GM12878 (cell line): Measurements from ENCODE around the gene TMSB4X. TPM values are rescaled to one million over a fixed set of nuclear protein-coding genes. Genes with fewer than 3 reads are reported as not detected.

Experiments used
- BACH1 ChIP-seq: fragments of 450-650 bp; IDR thresholded peaks from 2 replicates; pipeline ENCODE4 v1.6.1; 2017; ENCODE audit warnings: mild to moderate bottlenecking, borderline replicate concordance
- BMI1 ChIP-seq: fragments of 450-650 bp; IDR thresholded peaks from 2 replicates; pipeline ENCODE4 v1.6.1; 2016; ENCODE audit warnings: mild to moderate bottlenecking, moderate library complexity, borderline replicate concordance
- CHD1 ChIP-seq: IDR thresholded peaks from 2 replicates; pipeline ENCODE4 v1.6.1; 2012; ENCODE audit warnings: low read depth, low read length, improper control_type of control experiment
- CREM ChIP-seq: IDR thresholded peaks from 2 replicates; pipeline ENCODE4 v1.6.1; 2014; ENCODE audit warnings: antibody characterized with exemption, low read depth
- CTCF ChIP-seq, 3 experiments: IDR thresholded peaks in 2 of 3; conservative IDR thresholded peaks in 1 of 3; 2 replicates each; pipeline ENCODE4 v1.5.1; 2011; ENCODE audit warnings: low read depth in 3 of 3, low read length in 3 of 3, mild to moderate bottlenecking in 3 of 3, control low read depth in 2 of 3, moderate library complexity in 2 of 3, inconsistent platforms in 1 of 3, mixed read lengths in 1 of 3; ENCODE audit not compliant: control insufficient read depth in 2 of 3, insufficient read depth in 1 of 3; ENCODE audit errors: extremely low read depth in 1 of 3
- EP300 ChIP-seq, 2 experiments: fragments of 150-350 bp in 1 of 2; IDR thresholded peaks; 2 replicates each; pipeline ENCODE4 v1.6.1; 2011 to 2012; ENCODE audit warnings: low read depth in 2 of 2, low read length in 2 of 2, borderline replicate concordance in 1 of 2, improper control_type of control experiment in 1 of 2, inconsistent platforms in 1 of 2; ENCODE audit not compliant: control insufficient read depth in 1 of 2
- ESRRA ChIP-seq: IDR thresholded peaks from 2 replicates; pipeline ENCODE4 v1.6.1; 2012; ENCODE audit warnings: mild to moderate bottlenecking, low read length, improper control_type of control experiment
- ETV6 ChIP-seq, 2 experiments: fragments of 450-650 bp in 1 of 2; IDR thresholded peaks in 1 of 2; conservative IDR thresholded peaks in 1 of 2; 2 replicates each; pipeline ENCODE4 v1.6.1; 2014; ENCODE audit warnings: antibody characterized with exemption in 1 of 2, borderline replicate concordance in 1 of 2, low read depth in 1 of 2, mild to moderate bottlenecking in 1 of 2, moderate library complexity in 1 of 2
- EZH2 ChIP-seq: IDR thresholded peaks from 2 replicates; pipeline ENCODE4 v1.6.1; 2012; ENCODE audit warnings: low read depth, mild to moderate bottlenecking, control low read depth, inconsistent platforms, low read length, borderline replicate concordance; ENCODE audit not compliant: control insufficient read depth
- FOXM1 ChIP-seq: IDR thresholded peaks from 2 replicates; pipeline ENCODE4 v1.6.1; 2012; ENCODE audit warnings: low read depth, mild to moderate bottlenecking, inconsistent platforms, low read length, moderate library complexity
- HDGF ChIP-seq: fragments of 450-650 bp; IDR thresholded peaks from 2 replicates; pipeline ENCODE4 v1.6.1; 2016; ENCODE audit warnings: antibody characterized with exemption
- IKZF1 ChIP-seq: fragments of 450-650 bp; conservative IDR thresholded peaks from 2 replicates; pipeline ENCODE4 v1.6.1; 2017; ENCODE audit warnings: antibody characterized with exemption, mild to moderate bottlenecking
- MXI1 ChIP-seq: fragments of 150-350 bp; IDR thresholded peaks from 2 replicates; pipeline ENCODE4 v1.6.1; 2011; ENCODE audit warnings: low read depth, mild to moderate bottlenecking, inconsistent platforms, low read length, improper control_type of control experiment
- MYB ChIP-seq: fragments of 150-350 bp; IDR thresholded peaks from 2 replicates; pipeline ENCODE4 v1.6.1; 2014; ENCODE audit warnings: mild to moderate bottlenecking, low read depth, low read length, borderline replicate concordance
- NFXL1 ChIP-seq: fragments of 450-650 bp; IDR thresholded peaks from 2 replicates; pipeline ENCODE4 v1.6.1; 2017; ENCODE audit warnings: antibody characterized with exemption, mild to moderate bottlenecking, borderline replicate concordance
- PAX5 ChIP-seq: IDR thresholded peaks from 2 replicates; pipeline ENCODE4 v1.6.1; 2011; ENCODE audit warnings: low read depth, low read length, borderline replicate concordance
- POLR2A ChIP-seq: IDR thresholded peaks from 2 replicates; pipeline ENCODE4 v1.6.1; 2011; ENCODE audit warnings: low read depth, mild to moderate bottlenecking, low read length
- POLR2AphosphoS2 ChIP-seq: IDR thresholded peaks from 2 replicates; pipeline ENCODE4 v1.6.1; 2011; ENCODE audit warnings: low read depth, mild to moderate bottlenecking, low read length, improper control_type of control experiment, moderate library complexity
- POLR2AphosphoS5 ChIP-seq: IDR thresholded peaks from 2 replicates; pipeline ENCODE4 v1.6.1; 2011; ENCODE audit warnings: mild to moderate bottlenecking, low read length, inconsistent platforms
- POU2F2 ChIP-seq: IDR thresholded peaks from 3 replicates; pipeline ENCODE4 v1.6.1; 2011; ENCODE audit warnings: low read depth, mild to moderate bottlenecking, low read length, borderline replicate concordance
- RB1 ChIP-seq: fragments of 450-650 bp; formaldehyde crosslinking; IDR thresholded peaks from 2 replicates; pipeline ENCODE4 v1.6.1; 2017; ENCODE audit warnings: mild to moderate bottlenecking, borderline replicate concordance
- RUNX3 ChIP-seq: IDR thresholded peaks from 2 replicates; pipeline ENCODE4 v1.6.1; 2012; ENCODE audit warnings: low read length, inconsistent platforms
- SMAD1 ChIP-seq: fragments of 450-650 bp; IDR thresholded peaks from 2 replicates; pipeline ENCODE4 v1.6.1; 2018; ENCODE audit warnings: mild to moderate bottlenecking, low read depth; ENCODE audit not compliant: partially characterized antibody
- SMARCA5 ChIP-seq: fragments of 450-650 bp; IDR thresholded peaks from 2 replicates; pipeline ENCODE4 v1.6.1; 2017; ENCODE audit warnings: mild to moderate bottlenecking
- SMC3 ChIP-seq: IDR thresholded peaks from 2 replicates; pipeline ENCODE4 v1.6.1; 2011; ENCODE audit warnings: low read length, improper control_type of control experiment, borderline replicate concordance
- SREBF1 ChIP-seq: IDR thresholded peaks from 2 replicates; pipeline ENCODE4 v1.6.1; 2012; ENCODE audit warnings: mild to moderate bottlenecking, low read length
- SRF ChIP-seq, 2 experiments: IDR thresholded peaks; 2 replicates each; pipeline ENCODE4 v1.6.1; 2011; ENCODE audit warnings: low read depth in 2 of 2, low read length in 2 of 2, mild to moderate bottlenecking in 1 of 2, moderate library complexity in 1 of 2
- SUZ12 ChIP-seq: fragments of 200-600 bp; sonication (generic); IDR thresholded peaks from one replicate; pipeline ENCODE4 v1.6.1; 2018; ENCODE audit warnings: antibody characterized with exemption, mild to moderate bottlenecking; ENCODE audit not compliant: unreplicated experiment
- TAF1 ChIP-seq: IDR thresholded peaks from 2 replicates; pipeline ENCODE4 v1.6.1; 2011; ENCODE audit warnings: mild to moderate bottlenecking, low read depth, low read length, borderline replicate concordance
- TBL1XR1 ChIP-seq: IDR thresholded peaks from 2 replicates; pipeline ENCODE4 v1.6.1; 2012; ENCODE audit warnings: low read depth, low read length, improper control_type of control experiment
- TCF12 ChIP-seq: IDR thresholded peaks from 2 replicates; pipeline ENCODE4 v1.6.1; 2011; ENCODE audit warnings: low read depth, mild to moderate bottlenecking, low read length
- ZBED1 ChIP-seq: IDR thresholded peaks from 2 replicates; pipeline ENCODE4 v1.6.1; 2016; ENCODE audit warnings: borderline replicate concordance
- ZNF622 ChIP-seq: fragments of 450-650 bp; IDR thresholded peaks from 2 replicates; pipeline ENCODE4 v1.6.1; 2017; ENCODE audit warnings: mild to moderate bottlenecking, inconsistent platforms
- ZZZ3 ChIP-seq: IDR thresholded peaks from 2 replicates; pipeline ENCODE4 v1.6.1; 2011; ENCODE audit warnings: low read depth; ENCODE audit not compliant: control insufficient read depth, insufficient read length
- polyA plus RNA-seq, 11 experiments: library from polyadenylated mRNA; depleted of rRNA in 4 of 11; unstranded in 6 of 11; stranded (reverse) in 5 of 11; fragments of >200 nt; fragmentation: Nextera tagmentation in 4 of 11; fragmentation: Illumina TruSeq in 1 of 11; extraction: Ambion mirVana in 4 of 11; extraction: Trizol in 1 of 11; gene quantifications; 1 replicate in 1 of 11; 2 replicates in 10 of 11; pipeline versions ENCODE4 v1.2.1 to v1.2.3, GENCODE V29; 2011 to 2016; ENCODE audit warnings: inconsistent platforms in 2 of 11, missing spikeins in 2 of 11, low read depth in 1 of 11
- total RNA-seq, 4 experiments: library from RNA; depleted of rRNA in 3 of 4; stranded (reverse); fragments of >200 nt in 3 of 4; fragmentation: Illumina TruSeq in 1 of 4; extraction: Trizol in 1 of 4; gene quantifications; 2 replicates each; pipeline versions ENCODE4 v1.2.1 to v1.2.3, GENCODE V29; 2013 to 2021

The TMSB4X gene
- total and polyA plus RNA-seq, 10 of the 15 experiments (the other 5 are each of a cell fraction or from before 2014, with no cell fraction given), result 13,924 to 37,234 (median 23,705) TPM

GRCh38 chrX:12999422-12999821 is 24.5 kb downstream of the TMSB4X start (continued):
- TF ChIP-seq CTCF (IDR thresholded peaks at IDR 0.05 in 2 of 3, conservative IDR thresholded peaks at IDR 0.05 in 1 of 3; ENCODE audit: control insufficient read depth in 2 of 3, extremely low read depth in 1 of 3, insufficient read depth in 1 of 3, low read depth in 3 of 3, low read length in 3 of 3), result no peak
- 0 out of 2 replicates have a peak, but pooled peaks have one; percentile 26 for TF ChIP-seq MXI1
- TF ChIP-seq RUNX3, result peak; percentile 72
- no peak for TF ChIP-seq ESRRA
- no peak for TF ChIP-seq TBL1XR1
- peak; percentile 75 for TF ChIP-seq SMAD1
- TF ChIP-seq BACH1, result no peak
- TF ChIP-seq HDGF, result no peak
- TF ChIP-seq POLR2AphosphoS5, result peak; percentile 75; the same call in 1 of the 2 replicates
- peak in 1 of 2 experiments; percentile 91; a peak in 2 of 4 replicates for TF ChIP-seq ETV6 (conservative IDR thresholded peaks at IDR 0.05 in 1 of 2, IDR thresholded peaks at IDR 0.05 in 1 of 2; ENCODE audit: borderline replicate concordance in 1 of 2, low read depth in 1 of 2)
- no peak for TF ChIP-seq EZH2
- TF ChIP-seq CHD1, result 0 out of 2 replicates have a peak, but pooled peaks have one; percentile 60
- no peak for TF ChIP-seq RB1
- TF ChIP-seq POLR2AphosphoS2, result no peak; the same call in 1 of the 2 replicates
- no peak for TF ChIP-seq MYB
- TF ChIP-seq SUZ12, result no peak
- no peak for TF ChIP-seq SMARCA5
- peak; percentile 29; the same call in 1 of the 2 replicates for TF ChIP-seq SMC3
- TF ChIP-seq ZNF622, result no peak
- TF ChIP-seq TAF1, result peak; percentile 70; the same call in 1 of the 2 replicates
- TF ChIP-seq ZBED1, result peak; percentile 51; the same call in 1 of the 2 replicates
- TF ChIP-seq NFXL1, result no peak
- peak; percentile 41 for TF ChIP-seq FOXM1
- TF ChIP-seq CREM, result peak; percentile 69
- no peak for TF ChIP-seq SREBF1
- TF ChIP-seq IKZF1, result no peak
- no peak for TF ChIP-seq BMI1
- TF ChIP-seq TCF12, result peak; percentile 84
- 0 out of 2 replicates have a peak, but pooled peaks have one; percentile 32 for TF ChIP-seq POLR2A
- peak; percentile 90 to 95; a peak in 3 of 4 replicates for TF ChIP-seq EP300 (IDR thresholded peaks at IDR 0.05; ENCODE audit: borderline replicate concordance in 1 of 2, control insufficient read depth in 1 of 2, low read depth in 2 of 2, low read length in 2 of 2)
- TF ChIP-seq PAX5, result peak; percentile 77
- no peak for TF ChIP-seq ZZZ3
- TF ChIP-seq SRF (IDR thresholded peaks at IDR 0.05; ENCODE audit: low read depth in 2 of 2, low read length in 2 of 2), result no peak
- peak; percentile 83; the same call in 2 of the 3 replicates for TF ChIP-seq POU2F2
